Medulla oblongata (tissue), 1 donor: Measurements from ENCODE around the gene KRT10.

Experiments used
- DNase-seq: peaks from one replicate; pipeline ENCODE4 v3.0.0-alpha.2; 2015; ENCODE audit errors: extremely low spot score

The KRT10 gene

GRCh38 chr17:40803617-40804082, 18.8 kb downstream of the KRT10 start:
- peak; percentile 58 for DNase-seq

GRCh38 chr17:40801157-40801556, 21.3 kb downstream of the KRT10 start:
- no peak for DNase-seq

- no peak for DNase-seq
These were observed 22.0 kb downstream of the KRT10 start for GRCh38 chr17:40800381-40800780.

- no peak for DNase-seq
These were observed 22.6 kb downstream of the KRT10 start, which contains the start of gene KRT28 for GRCh38 chr17:40799859-40800258. Gene KRT28 (minus strand): TSS chr17:40799959. CDS start chr17:40799893, 66 bp downstream.

- DNase-seq, result no peak
These were observed 25.6 kb downstream of the KRT10 start for GRCh38 chr17:40796846-40797245.

- DNase-seq, result no peak
These were observed 27.3 kb downstream of the KRT10 start for GRCh38 chr17:40795019-40795667.

DNA sequence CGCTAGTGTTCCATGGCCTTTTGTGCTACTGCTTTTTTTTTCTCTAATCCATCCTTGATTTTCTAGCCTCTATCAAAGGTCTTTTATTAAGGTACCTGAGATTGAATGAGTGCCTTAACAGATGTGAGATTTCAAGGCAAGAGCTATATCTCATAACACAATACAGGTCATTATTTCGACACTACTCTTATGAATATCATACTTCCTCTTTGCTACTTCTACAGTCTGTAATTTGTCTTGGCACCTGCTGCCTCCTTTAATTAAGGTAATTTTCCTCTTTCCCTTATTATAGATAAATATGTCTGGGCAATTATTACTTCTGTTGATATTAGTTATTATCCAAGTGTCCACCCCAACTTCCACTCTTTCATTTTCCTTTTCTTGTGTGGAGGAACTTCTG, 27.9 kb downstream of the KRT10 start:
- DNase-seq, result no peak

DNA sequence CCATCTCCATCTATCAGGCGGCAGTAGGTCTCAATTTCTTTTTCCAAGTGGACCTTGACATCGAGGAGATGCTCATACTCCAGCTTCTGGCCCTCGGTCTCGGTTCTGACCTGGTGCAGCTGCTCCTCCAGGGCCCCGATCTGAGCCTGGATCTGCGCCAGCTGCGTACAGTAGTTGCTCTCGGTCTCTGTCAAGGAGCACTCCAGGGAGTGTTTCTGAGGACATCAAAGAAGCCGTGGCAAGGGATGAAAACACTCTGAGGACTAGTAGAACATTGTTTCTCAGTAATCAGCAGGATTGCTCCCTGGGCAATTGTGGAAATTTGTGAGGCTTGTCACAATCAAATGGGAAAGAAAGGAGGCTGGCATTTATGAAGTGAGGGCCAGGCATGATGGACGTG, 28.6 kb downstream of the KRT10 start:
- no peak for DNase-seq

DNA sequence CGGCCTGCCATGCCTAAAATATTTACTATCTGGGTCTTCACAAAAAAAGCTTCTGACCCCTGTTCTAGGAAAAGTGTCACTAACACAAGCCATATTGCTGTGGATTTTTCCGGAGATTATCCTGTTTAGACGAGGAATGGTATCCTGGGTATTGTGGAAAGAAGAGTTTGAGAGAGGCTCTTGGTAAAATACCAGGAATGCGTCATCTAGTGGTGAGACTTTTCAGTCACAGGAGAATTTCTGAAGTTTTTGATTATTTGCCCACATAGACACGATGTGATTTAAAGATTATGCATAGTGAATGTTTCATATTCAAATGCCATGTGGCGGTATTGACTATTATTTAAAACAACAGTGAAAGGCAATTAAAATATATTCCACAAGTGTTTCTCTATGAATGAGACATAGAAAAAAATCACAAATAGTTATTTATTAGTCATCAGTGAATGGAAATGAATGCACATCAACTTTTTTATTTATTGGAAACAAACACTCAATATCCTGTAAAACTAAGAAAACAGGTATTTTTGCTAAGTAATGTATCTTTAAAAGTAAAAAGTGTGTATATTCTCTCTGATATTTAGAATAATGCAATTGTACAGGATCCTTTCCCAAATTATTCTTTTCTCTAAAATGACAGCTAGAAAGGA, 30.5 kb downstream of the KRT10 start:
- DNase-seq, result peak; percentile 2

GRCh38 chr17:40791111-40791510, 31.3 kb downstream of the KRT10 start:
- DNase-seq, result no peak

- no peak for DNase-seq
These were observed 40.0 kb downstream of the KRT10 start, which contains the start of gene KRT27 for GRCh38 chr17:40782450-40782849. Gene KRT27 (minus strand): TSS chr17:40782550. CDS start chr17:40782493, 57 bp downstream.

GRCh38 chr17:40779181-40779909, 43.1 kb downstream of the KRT10 start:
- no peak for DNase-seq

DNA sequence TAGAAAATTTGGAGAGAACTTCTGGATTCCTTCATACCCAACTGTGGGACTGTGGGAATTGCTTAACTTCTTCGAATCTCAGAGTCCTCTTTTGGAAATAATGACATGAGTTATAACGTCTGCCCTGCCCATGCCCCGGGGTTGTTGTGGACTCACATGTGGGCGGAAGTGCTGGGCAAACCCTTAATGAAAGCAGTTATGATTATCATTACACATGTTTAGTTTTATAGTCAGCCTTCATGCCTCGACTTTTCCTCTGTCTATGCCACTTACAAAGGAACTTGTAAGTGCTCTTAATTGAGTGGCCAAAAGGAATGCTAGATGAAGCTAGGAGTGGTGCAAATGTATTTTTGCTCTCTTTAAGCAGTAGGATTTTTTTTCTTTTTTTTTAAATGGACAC, 44.0 kb downstream of the KRT10 start:
- DNase-seq, result no peak

DNA sequence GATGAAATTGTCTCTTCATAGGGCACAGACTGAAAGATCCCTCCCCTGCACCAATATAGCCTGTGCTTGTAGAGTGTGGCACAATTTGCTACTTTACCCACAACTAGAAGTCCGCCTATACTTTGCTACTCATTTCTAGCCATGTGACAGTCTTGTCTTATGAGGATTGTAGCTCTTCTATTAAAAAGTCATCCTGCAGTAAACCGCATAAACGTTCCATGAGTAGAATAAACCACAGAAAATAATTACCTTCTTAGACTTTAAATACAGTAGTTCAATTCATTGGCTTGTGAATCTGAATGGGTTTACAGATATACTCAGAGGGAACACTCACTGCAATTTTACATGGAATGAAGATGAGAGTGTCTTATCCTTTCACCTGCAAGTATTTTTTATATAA, 44.4 kb downstream of the KRT10 start:
- no peak for DNase-seq

- no peak for DNase-seq
These were observed 45.0 kb downstream of the KRT10 start for GRCh38 chr17:40777459-40777858.

- no peak for DNase-seq
These were observed 46.5 kb downstream of the KRT10 start for GRCh38 chr17:40775945-40776344.

- DNase-seq, result no peak
These were observed 50.3 kb downstream of the KRT10 start, which contains the start of gene KRT26 for GRCh38 chr17:40772101-40772500. Gene KRT26 (minus strand): TSS chr17:40772201. CDS start chr17:40772113, 88 bp downstream.
